Measurements from ENCODE around the gene SOCS3. TPM values are rescaled to one million over a fixed set of nuclear protein-coding genes. Genes with fewer than 3 reads are reported as not detected.

Gene SOCS3, protein sequence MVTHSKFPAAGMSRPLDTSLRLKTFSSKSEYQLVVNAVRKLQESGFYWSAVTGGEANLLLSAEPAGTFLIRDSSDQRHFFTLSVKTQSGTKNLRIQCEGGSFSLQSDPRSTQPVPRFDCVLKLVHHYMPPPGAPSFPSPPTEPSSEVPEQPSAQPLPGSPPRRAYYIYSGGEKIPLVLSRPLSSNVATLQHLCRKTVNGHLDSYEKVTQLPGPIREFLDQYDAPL
- total RNA-seq, result 10 to 100 TPM; 14.2 to 70.3 TPM
- 1 to 10 TPM; 5.6 to 9.5 TPM for polyA plus RNA-seq (ENCODE audit: insufficient read length in 2 of 2)
- long read RNA-seq, donor 1, transcript SOCS3-201 (2 exons, 2,734 nt), result major isoform, 6 of 6 reads
- long read RNA-seq, donor 1, partial matches to known transcripts, result 0 of 6 reads
- long read RNA-seq, donor 1, other reads (novel, unspliced or antisense), result 0 of 6 reads
- long read RNA-seq, donor 2, partial matches to known transcripts, result 0 of 4 reads
- long read RNA-seq, donor 2, other reads (novel, unspliced or antisense), result 0 of 4 reads
- long read RNA-seq, donor 3, transcript SOCS3-201 (2 exons, 2,734 nt), result major isoform, 10 of 10 reads
- long read RNA-seq, donor 3, partial matches to known transcripts, result 0 of 10 reads
- long read RNA-seq, donor 3, other reads (novel, unspliced or antisense), result 0 of 10 reads
- long read RNA-seq, donor 4, transcript SOCS3-201 (2 exons, 2,734 nt), result major isoform, 22 of 22 reads
- long read RNA-seq, donor 4, partial matches to known transcripts, result 0 of 22 reads
- long read RNA-seq, donor 4, other reads (novel, unspliced or antisense), result 0 of 22 reads

DNA sequence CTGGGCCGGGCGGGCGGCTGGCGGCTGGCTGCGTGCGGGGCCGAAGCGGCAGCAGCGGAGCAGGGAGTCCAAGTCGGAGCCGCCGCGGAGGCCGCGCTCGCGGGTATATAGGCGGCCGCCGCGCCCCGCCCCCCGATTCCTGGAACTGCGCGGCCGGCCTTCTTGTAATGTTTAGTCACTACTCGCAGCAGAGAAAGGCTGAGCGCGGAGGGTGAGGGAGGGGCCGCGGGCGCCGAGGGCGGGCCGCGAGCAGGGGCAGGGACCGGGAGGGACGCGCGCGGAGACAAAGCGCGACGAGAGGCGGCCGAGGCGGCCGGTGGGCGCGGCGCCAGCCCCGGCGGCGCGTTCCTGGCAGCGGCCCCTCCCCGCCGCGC lies at the start of gene SOCS3:
SOCS3 (minus strand) TSS at position 81 of the 374 bp plus-strand sequence. CDS start 982 bp downstream, outside the sequence.
- peak in 2 of 6 donors; percentile 92 to 94 for DNase-seq (ENCODE audit: low read depth in 4 of 6, low spot score in 6 of 6)
- peak within 1 kb of the TSS; percentile 61 for H3K27ac ChIP-seq (ENCODE audit: low read depth, low read length)
- H3K4me3 ChIP-seq (ENCODE audit: low read depth, low read length), result peak within 1 kb of the TSS; percentile 67
- peaks cover 39% of the 10 kb centered on the region for H3K27me3 ChIP-seq (ENCODE audit: control insufficient read depth, insufficient read depth, low read length)
- H3K36me3 ChIP-seq (ENCODE audit: control insufficient read depth, insufficient read depth, low read length), result peaks cover 17% of the 10 kb centered on the region
- H3K9me3 ChIP-seq (ENCODE audit: control insufficient read depth, insufficient read depth, low read length), result no peaks in the 10 kb centered on the region
- under 1% methylated on average over 55 of the region's 59 CpGs for WGBS (ENCODE audit: insufficient coverage)
- H3K4me1 ChIP-seq (ENCODE audit: control insufficient read depth, insufficient read depth, low read length), result peaks cover 47% of the 10 kb centered on the region

DNA sequence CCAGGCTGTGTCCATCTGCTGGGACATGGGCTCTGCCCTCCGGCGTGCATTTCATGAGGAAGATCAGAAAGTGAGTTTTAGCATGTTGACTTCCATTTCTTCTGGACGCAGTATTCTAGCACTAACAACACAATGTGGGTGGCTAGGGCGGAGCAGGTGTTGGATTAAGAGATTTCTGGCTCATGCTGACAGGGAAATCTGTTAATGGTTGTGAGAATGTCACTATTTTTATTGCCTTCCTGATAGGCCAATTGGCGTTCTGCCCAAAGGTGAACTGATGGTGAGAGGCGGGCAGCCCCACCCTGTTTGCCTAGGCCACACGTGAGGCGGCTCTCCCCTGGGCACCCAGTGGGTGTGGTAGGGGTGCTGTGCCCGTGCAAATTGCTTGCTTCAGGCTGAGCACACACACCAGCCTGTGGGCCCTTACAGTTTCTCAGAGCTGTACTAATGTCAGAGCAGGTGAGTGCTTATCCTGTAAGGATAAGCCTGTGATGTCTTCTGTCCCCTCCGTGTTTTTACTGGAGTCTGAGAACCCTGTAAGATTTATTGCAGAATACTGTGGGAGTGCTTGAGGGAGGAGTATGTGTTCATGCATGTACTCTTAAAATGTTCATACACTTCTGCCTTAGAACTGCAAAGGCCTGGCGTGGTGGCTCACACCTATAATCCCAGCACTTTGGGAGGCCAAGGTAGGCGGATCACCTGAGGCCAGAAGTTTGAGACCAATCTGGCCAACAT lies 49.5 kb upstream of the SOCS3 start:
- DNase-seq (ENCODE audit: low read depth in 4 of 6, low spot score in 6 of 6), result no peak
- Histone ChIP-seq H3K4me1 (ENCODE audit: control insufficient read depth, insufficient read depth, low read length) (peaks cover 27% of the 10 kb centered on the region), H3K4me3 (ENCODE audit: low read depth, low read length) (no peak overlapping the region), H3K9me3 (ENCODE audit: control insufficient read depth, insufficient read depth, low read length) (no peaks in the 10 kb centered on the region), H3K27ac (ENCODE audit: low read depth, low read length) (no peak overlapping the region), H3K27me3 (ENCODE audit: control insufficient read depth, insufficient read depth, low read length) (no peaks in the 10 kb centered on the region), H3K36me3 (ENCODE audit: control insufficient read depth, insufficient read depth, low read length) (peaks cover 74% of the 10 kb centered on the region)
- WGBS (ENCODE audit: insufficient coverage), result 86% methylated on average over 8 of the region's 12 CpGs

DNA sequence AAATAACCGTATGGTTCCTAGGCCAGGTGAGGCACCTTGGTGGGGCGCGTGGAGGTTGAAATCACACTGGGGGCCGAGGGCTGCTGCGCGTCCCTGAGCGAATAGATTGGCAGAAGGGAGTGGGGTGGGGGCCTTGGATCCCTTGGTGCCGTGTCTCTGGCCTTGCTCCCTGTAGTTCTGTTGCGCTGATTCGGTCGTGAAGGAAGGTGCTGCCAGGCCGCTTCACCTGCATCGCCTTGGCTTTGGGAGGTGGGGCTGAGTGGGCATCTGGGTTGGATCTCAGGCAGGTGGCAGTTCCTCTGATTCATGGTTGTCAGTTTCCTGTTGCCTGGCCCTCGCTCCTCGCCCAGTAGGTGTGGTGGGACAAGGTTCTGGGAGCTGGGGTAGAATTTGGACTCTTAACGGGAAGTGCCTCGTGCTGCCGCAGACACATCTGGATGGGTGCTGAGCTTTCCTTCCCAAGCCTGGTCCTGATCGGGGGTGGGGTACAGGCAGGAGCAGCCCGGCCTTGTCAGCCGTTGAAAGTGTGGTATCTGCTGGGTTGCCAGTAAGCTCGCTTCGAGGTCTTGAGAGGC lies 48.7 kb upstream of the SOCS3 start:
- DNase-seq (ENCODE audit: low read depth in 4 of 6, low spot score in 6 of 6), result no peak
- H3K4me3 ChIP-seq (ENCODE audit: low read depth, low read length), result no peak overlapping the region
- no peaks in the 10 kb centered on the region for H3K27me3 ChIP-seq (ENCODE audit: control insufficient read depth, insufficient read depth, low read length)
- no peak overlapping the region for H3K27ac ChIP-seq (ENCODE audit: low read depth, low read length)
- peaks cover 20% of the 10 kb centered on the region for H3K4me1 ChIP-seq (ENCODE audit: control insufficient read depth, insufficient read depth, low read length)
- 93% methylated on average over 20 of the region's 23 CpGs for WGBS (ENCODE audit: insufficient coverage)
- peaks cover 74% of the 10 kb centered on the region for H3K36me3 ChIP-seq (ENCODE audit: control insufficient read depth, insufficient read depth, low read length)
- no peaks in the 10 kb centered on the region for H3K9me3 ChIP-seq (ENCODE audit: control insufficient read depth, insufficient read depth, low read length)

DNA sequence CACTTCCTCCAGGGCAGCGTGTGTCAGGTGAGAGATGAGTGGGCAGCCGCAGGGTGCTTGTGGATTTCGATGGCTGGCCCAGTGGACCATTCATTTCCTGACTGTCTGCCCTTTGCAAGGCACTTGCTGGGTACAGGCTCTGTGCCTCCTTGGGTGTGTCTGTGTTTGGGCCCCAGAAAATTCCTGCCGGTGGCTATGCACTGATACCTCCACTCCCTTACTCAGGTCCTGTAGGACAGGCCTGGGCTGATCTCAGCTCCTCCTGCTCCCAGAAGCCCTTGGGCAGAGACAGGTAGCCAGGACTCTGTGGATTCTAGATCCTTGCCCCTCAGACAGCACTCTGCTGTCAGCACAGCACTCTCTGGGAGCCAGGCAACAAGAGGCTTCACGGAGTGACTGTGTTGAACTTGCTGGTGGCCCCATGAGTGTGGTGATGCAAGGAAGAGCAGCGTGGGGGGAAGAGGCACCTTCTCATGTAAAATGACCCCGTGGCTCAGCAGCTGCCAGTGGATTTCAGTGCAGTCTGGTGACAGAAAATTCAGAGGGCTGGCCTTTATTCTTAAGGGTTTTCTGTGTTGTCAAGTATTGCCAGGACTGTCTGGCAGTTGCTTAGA lies 47.6 kb upstream of the SOCS3 start:
- Histone ChIP-seq H3K9me3 (ENCODE audit: control insufficient read depth, insufficient read depth, low read length) (no peaks in the 10 kb centered on the region), H3K36me3 (ENCODE audit: control insufficient read depth, insufficient read depth, low read length) (peaks cover 74% of the 10 kb centered on the region), H3K4me3 (ENCODE audit: low read depth, low read length) (no peak overlapping the region), H3K27ac (ENCODE audit: low read depth, low read length) (no peak overlapping the region), H3K27me3 (ENCODE audit: control insufficient read depth, insufficient read depth, low read length) (no peaks in the 10 kb centered on the region), H3K4me1 (ENCODE audit: control insufficient read depth, insufficient read depth, low read length) (peaks cover 16% of the 10 kb centered on the region)
- no peak for DNase-seq (ENCODE audit: low read depth in 4 of 6, low spot score in 6 of 6)
- 76% methylated on average over 7 of the region's 7 CpGs for WGBS (ENCODE audit: insufficient coverage)

DNA sequence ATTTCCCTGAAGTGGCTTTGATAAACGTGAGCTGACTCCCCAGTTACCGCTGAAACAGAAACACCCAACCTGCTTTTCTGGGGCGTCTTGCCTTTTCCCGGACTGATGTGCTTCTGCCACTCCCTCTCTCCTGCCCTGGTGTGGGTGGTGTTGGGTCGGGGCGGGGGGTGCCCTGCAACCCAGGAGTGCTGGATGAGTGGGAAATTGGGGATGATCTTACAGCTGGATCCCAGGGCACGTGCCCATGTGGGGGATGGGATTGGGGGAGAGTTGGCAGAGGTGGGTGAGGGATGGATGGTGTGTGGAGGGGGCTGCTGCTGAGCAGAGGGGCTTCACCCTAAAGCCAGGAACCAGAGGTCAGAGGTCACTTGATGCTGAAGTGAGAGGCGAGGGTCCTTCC lies 47.0 kb upstream of the SOCS3 start:
- H3K9me3 ChIP-seq (ENCODE audit: control insufficient read depth, insufficient read depth, low read length), result no peaks in the 10 kb centered on the region
- no peak for DNase-seq (ENCODE audit: low read depth in 4 of 6, low spot score in 6 of 6)
- no peak overlapping the region for H3K4me3 ChIP-seq (ENCODE audit: low read depth, low read length)
- H3K27ac ChIP-seq (ENCODE audit: low read depth, low read length), result no peak overlapping the region
- H3K36me3 ChIP-seq (ENCODE audit: control insufficient read depth, insufficient read depth, low read length), result peaks cover 76% of the 10 kb centered on the region
- peaks cover 14% of the 10 kb centered on the region for H3K4me1 ChIP-seq (ENCODE audit: control insufficient read depth, insufficient read depth, low read length)
- H3K27me3 ChIP-seq (ENCODE audit: control insufficient read depth, insufficient read depth, low read length), result no peaks in the 10 kb centered on the region
- 98% methylated on average over 4 of the region's 8 CpGs for WGBS (ENCODE audit: insufficient coverage)

DNA sequence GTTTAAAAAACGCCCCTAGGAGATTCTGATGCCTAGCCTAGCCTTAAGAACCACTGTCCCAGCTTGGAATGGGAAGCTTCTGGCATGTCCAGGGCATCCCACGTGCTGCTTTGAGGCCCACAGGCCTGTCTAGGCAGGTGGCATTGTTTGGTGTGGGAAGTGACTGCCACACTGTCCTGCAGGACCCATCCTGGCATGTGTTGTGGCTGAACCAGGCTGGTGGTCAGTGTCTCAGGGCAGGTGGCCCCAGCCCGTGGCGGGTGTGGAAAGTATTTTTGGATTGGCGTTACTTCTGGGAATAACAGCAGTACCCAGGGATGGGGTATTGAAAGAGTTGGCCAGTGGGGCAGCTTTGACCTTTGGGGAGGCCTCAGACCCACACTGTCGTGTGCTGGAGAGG lies 46.5 kb upstream of the SOCS3 start:
- H3K27me3 ChIP-seq (ENCODE audit: control insufficient read depth, insufficient read depth, low read length), result no peaks in the 10 kb centered on the region
- no peak for DNase-seq (ENCODE audit: low read depth in 4 of 6, low spot score in 6 of 6)
- 93% methylated on average over 6 of the region's 6 CpGs for WGBS (ENCODE audit: insufficient coverage)
- H3K9me3 ChIP-seq (ENCODE audit: control insufficient read depth, insufficient read depth, low read length), result no peaks in the 10 kb centered on the region
- H3K36me3 ChIP-seq (ENCODE audit: control insufficient read depth, insufficient read depth, low read length), result peaks cover 80% of the 10 kb centered on the region
- H3K4me3 ChIP-seq (ENCODE audit: low read depth, low read length), result no peak overlapping the region
- H3K4me1 ChIP-seq (ENCODE audit: control insufficient read depth, insufficient read depth, low read length), result peaks cover 12% of the 10 kb centered on the region
- H3K27ac ChIP-seq (ENCODE audit: low read depth, low read length), result no peak overlapping the region

DNA sequence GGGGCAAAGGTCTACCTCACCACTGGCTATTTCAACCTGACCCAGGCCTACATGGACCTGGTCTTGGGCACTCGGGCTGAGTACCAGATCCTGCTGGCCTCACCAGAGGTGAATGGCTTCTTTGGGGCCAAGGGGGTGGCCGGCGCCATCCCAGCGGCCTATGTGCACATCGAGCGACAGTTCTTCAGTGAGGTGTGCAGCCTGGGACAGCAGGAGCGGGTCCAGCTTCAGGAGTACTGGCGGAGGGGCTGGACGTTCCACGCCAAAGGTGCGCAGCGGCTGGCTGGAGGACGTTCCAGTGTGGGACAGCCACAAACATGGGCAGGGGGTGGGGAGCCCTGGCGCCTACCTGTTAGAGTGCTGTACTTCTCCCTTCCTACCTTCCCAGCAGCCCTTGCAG lies 43.9 kb upstream of the SOCS3 start:
- peaks cover 6% of the 10 kb centered on the region for H3K4me1 ChIP-seq (ENCODE audit: control insufficient read depth, insufficient read depth, low read length)
- no peaks in the 10 kb centered on the region for H3K27me3 ChIP-seq (ENCODE audit: control insufficient read depth, insufficient read depth, low read length)
- no peak for DNase-seq (ENCODE audit: low read depth in 4 of 6, low spot score in 6 of 6)
- 95% methylated on average over 9 of the region's 14 CpGs for WGBS (ENCODE audit: insufficient coverage)
- H3K4me3 ChIP-seq (ENCODE audit: low read depth, low read length), result no peak overlapping the region
- H3K9me3 ChIP-seq (ENCODE audit: control insufficient read depth, insufficient read depth, low read length), result no peaks in the 10 kb centered on the region
- no peak overlapping the region for H3K27ac ChIP-seq (ENCODE audit: low read depth, low read length)
- H3K36me3 ChIP-seq (ENCODE audit: control insufficient read depth, insufficient read depth, low read length), result peaks cover 93% of the 10 kb centered on the region

DNA sequence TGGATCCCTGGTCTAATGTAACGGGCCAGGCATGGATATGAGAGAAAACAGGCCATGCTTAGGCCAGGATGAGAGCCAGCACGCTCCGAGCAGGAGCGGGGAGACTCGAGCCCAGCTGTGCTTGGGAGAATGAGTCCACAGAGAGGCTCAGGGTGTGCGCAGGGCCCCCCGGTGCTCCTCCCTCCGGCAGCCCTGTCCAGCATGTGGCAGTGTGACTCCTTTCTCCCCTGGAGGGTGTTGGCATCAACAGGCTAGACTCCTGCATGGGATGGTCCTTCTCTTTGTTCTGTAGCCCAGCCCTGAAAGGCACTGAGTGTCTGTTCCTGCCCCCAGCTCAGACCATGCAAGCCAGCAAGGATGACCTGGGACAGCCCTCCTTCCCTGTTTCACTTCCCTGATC lies 42.0 kb upstream of the SOCS3 start:
- Histone ChIP-seq H3K4me1 (ENCODE audit: control insufficient read depth, insufficient read depth, low read length) (peaks cover under 1% of the 10 kb centered on the region), H3K9me3 (ENCODE audit: control insufficient read depth, insufficient read depth, low read length) (no peaks in the 10 kb centered on the region), H3K4me3 (ENCODE audit: low read depth, low read length) (no peak overlapping the region), H3K27me3 (ENCODE audit: control insufficient read depth, insufficient read depth, low read length) (no peaks in the 10 kb centered on the region), H3K36me3 (ENCODE audit: control insufficient read depth, insufficient read depth, low read length) (peaks cover 98% of the 10 kb centered on the region), H3K27ac (ENCODE audit: low read depth, low read length) (no peak overlapping the region)
- 86% methylated on average over 8 of the region's 8 CpGs for WGBS (ENCODE audit: insufficient coverage)
- no peak for DNase-seq (ENCODE audit: low read depth in 4 of 6, low spot score in 6 of 6)

DNA sequence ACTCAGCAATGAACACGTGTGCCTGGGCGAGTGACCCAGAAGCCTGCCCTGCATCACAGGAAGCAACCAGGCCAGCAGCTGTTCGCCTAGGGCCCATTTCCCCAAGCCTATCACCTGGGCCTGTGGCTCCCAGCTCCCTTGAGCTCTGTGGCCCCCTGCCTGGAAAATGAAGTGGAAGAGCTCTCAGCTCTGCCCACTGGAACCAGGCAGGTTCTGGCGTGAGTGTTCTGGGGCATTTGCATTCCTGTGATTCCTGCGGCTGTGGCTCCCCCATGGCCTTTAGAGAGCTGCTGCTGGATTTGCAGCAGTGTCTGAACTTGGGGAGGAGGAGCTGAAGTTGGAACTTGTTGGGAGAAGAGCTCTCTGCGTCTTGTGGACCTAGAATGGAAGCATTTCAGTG lies 41.4 kb upstream of the SOCS3 start:
- no peak overlapping the region for H3K4me3 ChIP-seq (ENCODE audit: low read depth, low read length)
- H3K36me3 ChIP-seq (ENCODE audit: control insufficient read depth, insufficient read depth, low read length), result peaks cover 98% of the 10 kb centered on the region
- DNase-seq (ENCODE audit: low read depth in 4 of 6, low spot score in 6 of 6), result no peak
- H3K27ac ChIP-seq (ENCODE audit: low read depth, low read length), result no peak overlapping the region
- 81% methylated on average over 6 of the region's 6 CpGs for WGBS (ENCODE audit: insufficient coverage)
- H3K9me3 ChIP-seq (ENCODE audit: control insufficient read depth, insufficient read depth, low read length), result no peaks in the 10 kb centered on the region
- no peaks in the 10 kb centered on the region for H3K27me3 ChIP-seq (ENCODE audit: control insufficient read depth, insufficient read depth, low read length)
- no peaks in the 10 kb centered on the region for H3K4me1 ChIP-seq (ENCODE audit: control insufficient read depth, insufficient read depth, low read length)

Data from spinal cord (tissue), 10 donors.